Measurements from ENCODE around the gene CAPN12. TPM values are rescaled to one million over a fixed set of nuclear protein-coding genes. Genes with fewer than 3 reads are reported as not detected.

CAPN12 gene
- total and polyA plus RNA-seq, 2 of the 8 experiments (the other 6 are each of a cell fraction or from before 2014, with no cell fraction given) = 8.8 to 20.0 TPM

DNA sequence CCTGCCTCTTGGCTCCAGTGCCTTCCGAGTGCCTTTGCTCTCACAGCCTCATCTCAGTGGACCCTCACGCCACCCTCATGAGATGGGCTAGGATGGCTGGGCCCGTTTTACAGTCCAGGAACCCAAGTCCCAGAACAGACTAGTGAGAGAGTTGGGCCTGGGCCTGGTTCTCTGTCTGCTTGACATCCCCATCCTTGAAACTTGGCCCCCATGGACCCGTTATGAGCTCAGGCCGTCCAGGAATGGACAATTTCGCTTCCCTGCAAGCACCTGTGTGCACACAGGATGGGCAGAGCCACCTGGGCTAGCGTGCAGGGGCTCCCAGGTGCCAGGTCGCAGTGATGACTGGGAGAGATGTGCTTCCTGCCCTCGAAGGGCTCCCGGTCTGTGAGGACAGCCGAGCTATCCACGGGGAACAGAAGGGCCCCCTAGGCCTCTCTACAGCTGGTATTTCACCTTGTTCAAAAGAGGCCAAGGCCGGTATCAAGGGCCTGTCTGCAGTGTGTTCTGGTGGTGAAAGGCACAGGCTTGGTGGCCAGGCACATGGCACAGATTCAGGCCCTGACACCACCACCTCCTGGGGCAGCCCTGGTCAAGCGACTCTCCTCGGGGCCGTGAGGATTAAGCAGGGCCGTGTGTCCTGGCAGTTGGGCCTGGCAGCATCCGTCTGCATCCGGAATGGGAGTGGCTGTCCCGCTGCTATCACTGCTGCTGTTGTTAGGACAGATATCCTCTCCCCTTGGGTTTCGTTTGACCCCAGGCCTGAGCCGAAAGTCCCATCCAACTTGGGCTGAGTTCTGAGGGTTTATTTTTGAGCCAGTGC, 38.9 kb downstream of the CAPN12 start:
- Histone ChIP-seq H3K79me1 (ENCODE audit: low read depth, low read length) (peaks cover 8% of the 10 kb centered on the region), H3K18ac (ENCODE audit: extremely low read depth, low read length) (no peak overlapping the region), H3K9me3 (ENCODE audit: insufficient read depth in 2 of 2, low read depth in 1 of 2, low read length in 1 of 2) (no peaks in the 10 kb centered on the region), H3K79me2 (ENCODE audit: control insufficient read depth in 1 of 2, insufficient read depth in 2 of 2, low read length in 2 of 2) (no peaks in the 10 kb centered on the region; a peak in 1 of 4 replicates), H2BK12ac (ENCODE audit: low read depth, low read length) (no peak overlapping the region), H3K4me3 (ENCODE audit: extremely low read depth in 1 of 4, insufficient read depth in 2 of 4, low read depth in 3 of 4, low read length in 4 of 4) (no peak overlapping the region), H2BK5ac (ENCODE audit: low read depth, low read length) (no peak overlapping the region; the same call in 1 of the 2 replicates), H4K8ac (ENCODE audit: extremely low read depth, insufficient read depth, low read length) (0 out of 2 replicates have a peak overlapping the region, but pooled peaks have one; percentile 14), H3K14ac (ENCODE audit: insufficient read length) (no peak overlapping the region), H2BK20ac (ENCODE audit: low read length) (no peak overlapping the region), H3K4ac (replicated peaks; ENCODE audit: insufficient read length, low read depth, low read length) (no peak overlapping the region), H4K5ac (ENCODE audit: insufficient read length, low read depth, low read length) (no peak overlapping the region), H2BK120ac (replicated peaks; ENCODE audit: low read depth, low read length) (no peak overlapping the region), H2AFZ (ENCODE audit: low read length) (no peak overlapping the region), H3K27me3 (replicated peaks in 1 of 4; ENCODE audit: control insufficient read depth in 3 of 4, extremely low read depth in 1 of 4, insufficient read depth in 3 of 4, low read length in 3 of 4) (no peaks in the 10 kb centered on the region; a peak in 1 of 7 replicates), H4K20me1 (replicated peaks in 1 of 2; ENCODE audit: control insufficient read depth in 1 of 2, insufficient read depth in 2 of 2, low read length in 2 of 2) (peaks cover 9 to 18% of the 10 kb centered on the region in 2 experiments), H2AK5ac (ENCODE audit: low read depth, low read length) (no peak overlapping the region), H3K23me2 (ENCODE audit: low read depth, low read length) (no peaks in the 10 kb centered on the region), H3K56ac (replicated peaks; ENCODE audit: insufficient read length, low read depth, low read length) (no peak overlapping the region), H4K91ac (replicated peaks; ENCODE audit: insufficient read length, low read length) (no peak overlapping the region), H2BK15ac (ENCODE audit: low read length) (no peak overlapping the region), H3K23ac (ENCODE audit: insufficient read length) (no peak overlapping the region), H3K4me2 (ENCODE audit: insufficient read depth in 1 of 2, low read depth in 2 of 2, low read length in 2 of 2) (no peak overlapping the region), H3K36me3 (ENCODE audit: control insufficient read depth in 2 of 4, insufficient read depth in 4 of 4, low read length in 3 of 4) (peaks cover 51 to 90% (median 65%) of the 10 kb centered on the region in 4 experiments), H3K27ac (ENCODE audit: low read depth, low read length) (no peak overlapping the region), H3K4me1 (replicated peaks in 1 of 4; ENCODE audit: control insufficient read depth in 3 of 4, insufficient read depth in 4 of 4, low read length in 3 of 4) (no peaks in the 10 kb centered on the region), H3K9ac (replicated peaks in 1 of 4; ENCODE audit: extremely low read depth in 1 of 4, low read depth in 3 of 4, low read length in 3 of 4) (no peak overlapping the region; a peak in 2 of 7 replicates)
- DNase-seq (ENCODE audit: low read depth in 1 of 2, low spot score in 2 of 2) (no peak), FAIRE-seq (no peak)
- ChIA-PET POLR2A (ENCODE audit: partially characterized antibody) (interaction anchor here (0.8 to 2.6 kb wide), 5 partner anchors 9 to 69 kb away, joined by 3 to 9 read pairs (median 3); no protein-coding TSS in a partner anchor), CTCF (ENCODE audit: partially characterized antibody) (interaction anchor here (0.7 to 1.2 kb wide), 2 partner anchors 46 to 112 kb away, joined by 3 to 4 read pairs; no protein-coding TSS in a partner anchor)
- TF ChIP-seq NRF1 (IDR thresholded peaks at IDR 0.05; ENCODE audit: low read depth, low read length) = no peak
- TF ChIP-seq GTF2F1 (IDR thresholded peaks at IDR 0.05; ENCODE audit: borderline replicate concordance, low read depth, low read length) = no peak
- WGBS, 2 experiments (ENCODE audit: extremely low coverage in 1 of 2, insufficient coverage in 1 of 2, insufficient read length in 1 of 2, insufficient replicate concordance in 2 of 2, low coverage in 1 of 2, low lambda C conversion rate in 2 of 2, missing lambda C conversion rate in 1 of 2) = 88% methylated on average over 22 of the region's 22 CpGs; no CpG with 5 or more reads in 1 of the 2 experiments
